Measurements from ENCODE around the gene PHACTR2.

- no peak for TF ChIP-seq POLR2A (IDR thresholded peaks at IDR 0.05; ENCODE audit: low read depth, low read length)
- TF ChIP-seq BHLHE40 (IDR thresholded peaks at IDR 0.05; ENCODE audit: borderline replicate concordance in 1 of 2, low read depth in 2 of 2, low read length in 1 of 2) = no peak
- TF ChIP-seq ATF3 (IDR thresholded peaks at IDR 0.05; ENCODE audit: borderline replicate concordance, extremely low read depth, low read depth, low read length) = no peak
- TF ChIP-seq CTCF (IDR thresholded peaks at IDR 0.05 in 2 of 3, conservative IDR thresholded peaks at IDR 0.05 in 1 of 3; ENCODE audit: control insufficient read depth in 2 of 3, extremely low read depth in 1 of 3, insufficient read depth in 1 of 3, low read depth in 3 of 3, low read length in 3 of 3) = no peak
- no peak for TF ChIP-seq ZBED1 (IDR thresholded peaks at IDR 0.05; ENCODE audit: borderline replicate concordance)
- no peak for TF ChIP-seq MYC (IDR thresholded peaks at IDR 0.05; ENCODE audit: insufficient read depth, insufficient read length, insufficient replicate concordance, low read length, severe bottlenecking)
- TF ChIP-seq TAF1 (IDR thresholded peaks at IDR 0.05; ENCODE audit: borderline replicate concordance, low read depth, low read length) = no peak
- TF ChIP-seq POU2F2 (IDR thresholded peaks at IDR 0.05; ENCODE audit: borderline replicate concordance, low read depth, low read length) = no peak
- no peak for TF ChIP-seq POLR2AphosphoS5 (IDR thresholded peaks at IDR 0.05; ENCODE audit: low read length)
- TF ChIP-seq YY1 (IDR thresholded peaks at IDR 0.05; ENCODE audit: low read depth, low read length) = no peak
- TF ChIP-seq RCOR1 (conservative IDR thresholded peaks at IDR 0.05; ENCODE audit: low read depth, low read length) = no peak
- TF ChIP-seq RAD21 (IDR thresholded peaks at IDR 0.05; ENCODE audit: insufficient read depth, low read depth, low read length) = no peak
- no peak for TF ChIP-seq POLR2AphosphoS2 (IDR thresholded peaks at IDR 0.05; ENCODE audit: low read depth, low read length)
Observed at GRCh38 chr6:143701349-143702234, 23.8 kb downstream of the PHACTR2 start.
